ENCODE measurements around the gene EHMT1.
"Not testable (repeated sequence)": the region's sequence is repeated elsewhere in the genome, so short reads cannot be mapped to it uniquely, and the experiment has no call there.

Gene EHMT1

GRCh38 chr9:137711678-137712105, 92.9 kb downstream of the EHMT1 start:
- no peaks in the 10 kb centered on the region for H3K27me3 ChIP-seq (replicated peaks in 2 of 5; ENCODE audit: control insufficient read depth in 4 of 5, insufficient read depth in 5 of 5, low read length in 4 of 5)

GRCh38 chr9:137715321-137715720, 96.5 kb downstream of the EHMT1 start:
- ChIA-PET CTCF (no interaction called here), POLR2A (no interaction called here)
- H3K4me3 ChIP-seq (ENCODE audit: control insufficient read depth in 1 of 7, extremely low read depth in 1 of 7, insufficient read depth in 4 of 7, low read depth in 2 of 7, low read length in 6 of 7) = no peak overlapping the region
- DNase-seq = no peak
- WGBS (ENCODE audit: insufficient coverage) = 98% methylated on average over 11 of the region's 12 CpGs
- peaks cover 24 to 68% (median 46%) of the 10 kb centered on the region in 4 experiments for H3K36me3 ChIP-seq (ENCODE audit: control insufficient read depth in 4 of 4, insufficient read depth in 4 of 4, low read length in 3 of 4)
- no peaks in the 10 kb centered on the region for H3K27me3 ChIP-seq (replicated peaks in 2 of 5; ENCODE audit: control insufficient read depth in 4 of 5, insufficient read depth in 5 of 5, low read length in 4 of 5)
- H3K27ac ChIP-seq (ENCODE audit: insufficient read depth in 1 of 2, low read depth in 1 of 2, low read length in 2 of 2, poor library complexity in 1 of 2, severe bottlenecking in 2 of 2) = no peak overlapping the region
- H3K9me3 ChIP-seq (ENCODE audit: control extremely low read depth in 1 of 5, control insufficient read depth in 4 of 5, insufficient read depth in 2 of 5, low read depth in 1 of 5, low read length in 4 of 5) = peaks cover 0 to 43% (median 14%) of the 10 kb centered on the region in 5 experiments
- H3K4me1 ChIP-seq (ENCODE audit: control extremely low read depth in 1 of 4, control insufficient read depth in 4 of 4, insufficient read depth in 4 of 4, low read length in 3 of 4) = no peaks in the 10 kb centered on the region

More at GRCh38 chr9:137711678-137712105, 92.9 kb downstream of the EHMT1 start:
- WGBS (ENCODE audit: insufficient coverage) = 98% methylated on average over 16 of the region's 18 CpGs
- ChIA-PET CTCF (no interaction called here), POLR2A (no interaction called here)
- Histone ChIP-seq H3K4me1 (ENCODE audit: control extremely low read depth in 1 of 4, control insufficient read depth in 4 of 4, insufficient read depth in 4 of 4, low read length in 3 of 4) (peaks cover 0 to 3% (median 1%) of the 10 kb centered on the region in 4 experiments), H3K4me3 (ENCODE audit: control insufficient read depth in 1 of 7, extremely low read depth in 1 of 7, insufficient read depth in 4 of 7, low read depth in 2 of 7, low read length in 6 of 7) (no peak overlapping the region), H3K36me3 (ENCODE audit: control insufficient read depth in 4 of 4, insufficient read depth in 4 of 4, low read length in 3 of 4) (peaks cover 5 to 54% (median 24%) of the 10 kb centered on the region in 4 experiments), H3K9me3 (ENCODE audit: control extremely low read depth in 1 of 5, control insufficient read depth in 4 of 5, insufficient read depth in 2 of 5, low read depth in 1 of 5, low read length in 4 of 5) (peaks cover 0 to 27% (median 2%) of the 10 kb centered on the region in 5 experiments), H3K27ac (ENCODE audit: insufficient read depth in 1 of 2, low read depth in 1 of 2, low read length in 2 of 2, poor library complexity in 1 of 2, severe bottlenecking in 2 of 2) (no peak overlapping the region)
- no peak for DNase-seq

GRCh38 chr9:137715866-137716693, 97.3 kb downstream of the EHMT1 start:
- Histone ChIP-seq H3K9me3 (ENCODE audit: control extremely low read depth in 1 of 5, control insufficient read depth in 4 of 5, insufficient read depth in 2 of 5, low read depth in 1 of 5, low read length in 4 of 5) (peaks cover 0 to 43% (median 14%) of the 10 kb centered on the region in 5 experiments), H3K4me3 (ENCODE audit: control insufficient read depth in 1 of 7, extremely low read depth in 1 of 7, insufficient read depth in 4 of 7, low read depth in 2 of 7, low read length in 6 of 7) (peak overlapping the region in 1 of 7 experiments; percentile 28), H3K36me3 (ENCODE audit: control insufficient read depth in 4 of 4, insufficient read depth in 4 of 4, low read length in 3 of 4) (peaks cover 23 to 70% (median 48%) of the 10 kb centered on the region in 4 experiments)
- POLR2A ChIA-PET; CTCF ChIA-PET; H3K27ac ChIP-seq (ENCODE audit: insufficient read depth in 1 of 2, low read depth in 1 of 2, low read length in 2 of 2, poor library complexity in 1 of 2, severe bottlenecking in 2 of 2); H3K4me1 ChIP-seq (ENCODE audit: control extremely low read depth in 1 of 4, control insufficient read depth in 4 of 4, insufficient read depth in 4 of 4, low read length in 3 of 4); H3K27me3 ChIP-seq (replicated peaks in 2 of 5; ENCODE audit: control insufficient read depth in 4 of 5, insufficient read depth in 5 of 5, low read length in 4 of 5): not testable (repeated sequence)
- 76% methylated on average over 5 of the region's 7 CpGs for WGBS (ENCODE audit: insufficient coverage)
- peak; percentile 21 to 83 (median 73) for DNase-seq

- H3K27me3 ChIP-seq (replicated peaks in 2 of 5; ENCODE audit: control insufficient read depth in 4 of 5, insufficient read depth in 5 of 5, low read length in 4 of 5) = no peaks in the 10 kb centered on the region
- ChIA-PET CTCF (no interaction called here), POLR2A (no interaction called here)
- WGBS (ENCODE audit: insufficient coverage) = 98% methylated on average over 25 of the region's 25 CpGs
- peak overlapping the region in 1 of 7 experiments; percentile 28 for H3K4me3 ChIP-seq (ENCODE audit: control insufficient read depth in 1 of 7, extremely low read depth in 1 of 7, insufficient read depth in 4 of 7, low read depth in 2 of 7, low read length in 6 of 7)
- no peak for DNase-seq
- no peak overlapping the region for H3K27ac ChIP-seq (ENCODE audit: insufficient read depth in 1 of 2, low read depth in 1 of 2, low read length in 2 of 2, poor library complexity in 1 of 2, severe bottlenecking in 2 of 2)
- no peaks in the 10 kb centered on the region for H3K4me1 ChIP-seq (ENCODE audit: control extremely low read depth in 1 of 4, control insufficient read depth in 4 of 4, insufficient read depth in 4 of 4, low read length in 3 of 4)
- peaks cover 0 to 40% (median 14%) of the 10 kb centered on the region in 5 experiments for H3K9me3 ChIP-seq (ENCODE audit: control extremely low read depth in 1 of 5, control insufficient read depth in 4 of 5, insufficient read depth in 2 of 5, low read depth in 1 of 5, low read length in 4 of 5)
- peaks cover 22 to 65% (median 44%) of the 10 kb centered on the region in 4 experiments for H3K36me3 ChIP-seq (ENCODE audit: control insufficient read depth in 4 of 4, insufficient read depth in 4 of 4, low read length in 3 of 4)
Measured at GRCh38 chr9:137716694-137717287, 98.0 kb downstream of the EHMT1 start.

DNA sequence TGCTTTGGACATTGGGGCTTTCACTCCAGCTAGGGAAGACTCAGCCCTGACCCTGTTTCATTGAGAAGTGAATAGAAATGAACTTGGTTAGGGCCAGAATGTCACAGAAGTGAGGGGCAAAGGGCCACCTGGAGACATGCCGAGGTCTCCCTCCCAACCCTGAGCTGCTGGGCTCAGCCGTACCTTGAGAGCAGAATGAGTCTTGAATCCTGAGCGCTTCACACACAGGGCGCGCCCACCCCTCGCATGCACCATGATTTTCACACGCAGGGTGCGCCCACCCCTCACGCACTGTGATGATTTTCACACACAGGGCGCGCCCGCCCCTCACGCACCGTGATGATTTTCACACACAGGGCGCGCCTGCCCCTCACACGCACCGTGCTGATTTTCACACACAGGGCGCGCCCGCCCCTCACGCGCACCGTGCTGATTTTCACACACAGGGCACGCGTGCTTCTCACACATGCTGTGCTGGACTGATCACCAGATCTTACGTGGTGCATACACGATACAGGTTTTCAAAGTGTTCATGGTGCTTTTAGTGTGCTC, 99.0 kb downstream of the EHMT1 start:
- Histone ChIP-seq H3K27ac (ENCODE audit: insufficient read depth in 1 of 2, low read depth in 1 of 2, low read length in 2 of 2, poor library complexity in 1 of 2, severe bottlenecking in 2 of 2) (no peak overlapping the region), H3K9me3 (ENCODE audit: control extremely low read depth in 1 of 5, control insufficient read depth in 4 of 5, insufficient read depth in 2 of 5, low read depth in 1 of 5, low read length in 4 of 5) (peaks cover 0 to 34% (median 14%) of the 10 kb centered on the region in 5 experiments), H3K4me3 (ENCODE audit: control insufficient read depth in 1 of 7, extremely low read depth in 1 of 7, insufficient read depth in 4 of 7, low read depth in 2 of 7, low read length in 6 of 7) (no peak overlapping the region), H3K27me3 (replicated peaks in 2 of 5; ENCODE audit: control insufficient read depth in 4 of 5, insufficient read depth in 5 of 5, low read length in 4 of 5) (no peaks in the 10 kb centered on the region), H3K4me1 (ENCODE audit: control extremely low read depth in 1 of 4, control insufficient read depth in 4 of 4, insufficient read depth in 4 of 4, low read length in 3 of 4) (peaks cover 0 to 5% (median 1%) of the 10 kb centered on the region in 4 experiments), H3K36me3 (ENCODE audit: control insufficient read depth in 4 of 4, insufficient read depth in 4 of 4, low read length in 3 of 4) (peaks cover 19 to 62% (median 37%) of the 10 kb centered on the region in 4 experiments)
- CTCF ChIA-PET = interaction anchor here (0.8 kb wide), 1 partner anchor 10 kb away, joined by 3 read pairs; no protein-coding TSS in a partner anchor
- WGBS (ENCODE audit: insufficient coverage) = 98% methylated on average over 28 of the region's 28 CpGs
- POLR2A ChIA-PET = no interaction called here
- DNase-seq = no peak

GRCh38 chr9:137719194-137719593, 100.4 kb downstream of the EHMT1 start:
- CTCF ChIA-PET = no interaction called here
- H3K4me3 ChIP-seq (ENCODE audit: control insufficient read depth in 1 of 7, extremely low read depth in 1 of 7, insufficient read depth in 4 of 7, low read depth in 2 of 7, low read length in 6 of 7) = no peak overlapping the region
- POLR2A ChIA-PET = interaction anchor here (0.6 kb wide), 1 partner anchor 60 kb away, joined by 3 read pairs; no protein-coding TSS in a partner anchor
- H3K27me3 ChIP-seq (replicated peaks in 2 of 5; ENCODE audit: control insufficient read depth in 4 of 5, insufficient read depth in 5 of 5, low read length in 4 of 5) = no peaks in the 10 kb centered on the region
- peaks cover 0 to 15% (median 6%) of the 10 kb centered on the region in 4 experiments for H3K4me1 ChIP-seq (ENCODE audit: control extremely low read depth in 1 of 4, control insufficient read depth in 4 of 4, insufficient read depth in 4 of 4, low read length in 3 of 4)
- 98% methylated on average over 8 of the region's 9 CpGs for WGBS (ENCODE audit: insufficient coverage)
- H3K9me3 ChIP-seq (ENCODE audit: control extremely low read depth in 1 of 5, control insufficient read depth in 4 of 5, insufficient read depth in 2 of 5, low read depth in 1 of 5, low read length in 4 of 5) = peaks cover 0 to 29% (median 14%) of the 10 kb centered on the region in 5 experiments
- DNase-seq = no peak
- no peak overlapping the region for H3K27ac ChIP-seq (ENCODE audit: insufficient read depth in 1 of 2, low read depth in 1 of 2, low read length in 2 of 2, poor library complexity in 1 of 2, severe bottlenecking in 2 of 2)
- peaks cover 19 to 62% (median 33%) of the 10 kb centered on the region in 4 experiments for H3K36me3 ChIP-seq (ENCODE audit: control insufficient read depth in 4 of 4, insufficient read depth in 4 of 4, low read length in 3 of 4)
